Gastrocnemius medialis (tissue), 4 donors: ENCODE data around the gene CBS.
"Not testable (repeated sequence)": the region's sequence is repeated elsewhere in the genome, so short reads cannot be mapped to it uniquely, and the experiment has no call there.

ENCODE experiments used
- POLR2A ChIP-seq, 2 donors: fragments of 450-650 bp; IDR thresholded peaks; one replicate each; pipeline ENCODE4 v1.6.1; 2017; ENCODE audit warnings: antibody characterized with exemption in 2 of 2, mild to moderate bottlenecking in 2 of 2, moderate library complexity in 2 of 2
- TF ChIP-seq, protein P1 (sequence below), 5 experiments: fragments of 450-650 bp in 3 of 5; fragments of 200-600 bp in 2 of 5; sonication (generic) in 2 of 5; IDR thresholded peaks in 4 of 5; conservative IDR thresholded peaks in 1 of 5; 1 replicate in 4 of 5; 2 replicates in 1 of 5; pipeline ENCODE4 v1.5.1; 2016 to 2019; ENCODE audit warnings: antibody characterized with exemption in 5 of 5, mild to moderate bottlenecking in 3 of 5, moderate library complexity in 3 of 5

DNA sequence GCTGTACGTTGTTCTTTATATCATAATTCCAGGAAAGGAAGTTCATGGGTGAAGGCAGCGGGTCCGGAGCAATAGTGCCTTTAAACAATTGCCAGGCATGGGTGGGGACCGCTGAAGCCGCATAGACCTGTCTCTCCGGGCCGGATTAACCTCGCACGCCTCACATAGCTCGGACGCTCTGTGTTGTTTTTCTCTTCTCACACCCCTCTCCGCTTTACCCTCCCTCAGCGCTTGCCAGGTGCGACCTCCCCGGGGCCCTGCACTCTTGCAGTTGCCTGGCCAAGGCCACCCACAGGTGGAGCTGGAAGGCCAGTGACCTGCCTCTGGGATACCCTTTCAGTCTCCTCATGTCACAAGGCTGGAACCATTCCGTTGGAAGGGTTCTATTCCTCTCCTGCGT, 32.5 kb upstream of the CBS start:
- not testable (repeated sequence) for TF ChIP-seq POLR2A (IDR thresholded peaks at IDR 0.05)
- TF ChIP-seq, protein P1, sequence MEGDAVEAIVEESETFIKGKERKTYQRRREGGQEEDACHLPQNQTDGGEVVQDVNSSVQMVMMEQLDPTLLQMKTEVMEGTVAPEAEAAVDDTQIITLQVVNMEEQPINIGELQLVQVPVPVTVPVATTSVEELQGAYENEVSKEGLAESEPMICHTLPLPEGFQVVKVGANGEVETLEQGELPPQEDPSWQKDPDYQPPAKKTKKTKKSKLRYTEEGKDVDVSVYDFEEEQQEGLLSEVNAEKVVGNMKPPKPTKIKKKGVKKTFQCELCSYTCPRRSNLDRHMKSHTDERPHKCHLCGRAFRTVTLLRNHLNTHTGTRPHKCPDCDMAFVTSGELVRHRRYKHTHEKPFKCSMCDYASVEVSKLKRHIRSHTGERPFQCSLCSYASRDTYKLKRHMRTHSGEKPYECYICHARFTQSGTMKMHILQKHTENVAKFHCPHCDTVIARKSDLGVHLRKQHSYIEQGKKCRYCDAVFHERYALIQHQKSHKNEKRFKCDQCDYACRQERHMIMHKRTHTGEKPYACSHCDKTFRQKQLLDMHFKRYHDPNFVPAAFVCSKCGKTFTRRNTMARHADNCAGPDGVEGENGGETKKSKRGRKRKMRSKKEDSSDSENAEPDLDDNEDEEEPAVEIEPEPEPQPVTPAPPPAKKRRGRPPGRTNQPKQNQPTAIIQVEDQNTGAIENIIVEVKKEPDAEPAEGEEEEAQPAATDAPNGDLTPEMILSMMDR (IDR thresholded peaks at IDR 0.05 in 4 of 5, conservative IDR thresholded peaks at IDR 0.05 in 1 of 5), result not testable (repeated sequence)
